CD4-positive, alpha-beta T cell (primary cell): ENCODE data around the gene SLC35F1. TPM values are rescaled to one million over a fixed set of nuclear protein-coding genes. Genes with fewer than 3 reads are reported as not detected.

Experiments used
- ATAC-seq: fragments of 200-7000 bp; cut with Tn5 transposase; one replicate; pipeline ENCODE4 v1.10.0; 2022; ENCODE audit warnings: mild to moderate bottlenecking; ENCODE audit not compliant: poor library complexity
- CTCF ChIA-PET: fragments of 350-600 bp; sonication (Branson Sonifier 250); formaldehyde crosslinking; loops from one replicate; lab custom pipeline; 2021; ENCODE audit warnings: antibody characterized with exemption, inconsistent platforms; lab: Charles Lee
- POLR2A ChIA-PET: fragments of 350-600 bp; sonication (Branson Sonifier 250); formaldehyde crosslinking; loops from one replicate; lab custom pipeline; 2021; ENCODE audit warnings: antibody characterized with exemption, inconsistent platforms; lab: Charles Lee
- DNase-seq, 14 experiments: peaks; one replicate each; pipeline ENCODE4 v3.0.0-alpha.2; 2013 to 2020; ENCODE audit warnings: mixed read lengths in 2 of 14
- H3K27ac ChIP-seq, 2 donors: one replicate each; pipeline versions ENCODE4 v1.5.1 to v1.7.0; 2013; ENCODE audit warnings: low read length in 2 of 2, low read depth in 1 of 2, mild to moderate bottlenecking in 1 of 2
- H3K27me3 ChIP-seq, 2 experiments: 1 replicate in 1 of 2; 2 replicates in 1 of 2; pipeline versions ENCODE4 v1.6.1 to v1.7.0; 2013; ENCODE audit warnings: low read length in 2 of 2, control low read depth in 1 of 2, mild to moderate bottlenecking in 1 of 2, moderate library complexity in 1 of 2; ENCODE audit not compliant: insufficient read depth in 2 of 2, control insufficient read depth in 1 of 2
- H3K36me3 ChIP-seq: one replicate; pipeline ENCODE4 v1.6.1; 2013; ENCODE audit warnings: low read length, control low read depth; ENCODE audit not compliant: insufficient read depth
- H3K4me1 ChIP-seq: one replicate; pipeline ENCODE4 v1.6.1; 2013; ENCODE audit warnings: low read length, control low read depth; ENCODE audit not compliant: insufficient read depth
- H3K4me3 ChIP-seq: one replicate; pipeline ENCODE4 v1.5.1; 2013; ENCODE audit warnings: mild to moderate bottlenecking, low read length, moderate library complexity
- H3K9me3 ChIP-seq, 2 experiments: 1 replicate in 1 of 2; 2 replicates in 1 of 2; pipeline versions ENCODE4 v1.6.1 to v1.7.0; 2013; ENCODE audit warnings: low read length in 2 of 2, mild to moderate bottlenecking in 2 of 2, control low read depth in 1 of 2, moderate library complexity in 1 of 2; ENCODE audit not compliant: control insufficient read depth in 1 of 2, insufficient read depth in 1 of 2
- H3K27ac Mint-ChIP-seq: one replicate; pipeline ENCODE4 v1.8.0; 2020; ENCODE audit warnings: mixed read lengths
- H3K27me3 Mint-ChIP-seq: one replicate; pipeline ENCODE4 v1.8.0; 2021; ENCODE audit warnings: mixed read lengths
- H3K36me3 Mint-ChIP-seq: one replicate; pipeline ENCODE4 v1.8.0; 2021; ENCODE audit warnings: low read depth, mixed read lengths
- H3K4me1 Mint-ChIP-seq: one replicate; pipeline ENCODE4 v1.8.0; 2021; ENCODE audit warnings: low read depth, mixed read lengths
- H3K4me3 Mint-ChIP-seq: one replicate; pipeline ENCODE4 v1.8.0; 2020; ENCODE audit warnings: mild to moderate bottlenecking, mixed read lengths
- H3K9me3 Mint-ChIP-seq: one replicate; pipeline ENCODE4 v1.8.0; 2020; ENCODE audit warnings: mixed read lengths
- CTCF ChIP-seq: fragments of 200-600 bp; IDR thresholded peaks from one replicate; pipeline ENCODE4 v1.8.0; 2022; ENCODE audit warnings: antibody characterized with exemption, mild to moderate bottlenecking
- intact Hi-C, 2 experiments: fragments of 100-400 bp; cut with DNase I in 1 of 2; cut with micrococcal nuclease in 1 of 2; formaldehyde crosslinking; loops; one replicate each; pipeline versions ENCODE4 v1.15.1 to v1.9.0; 2023 to 2025; cut with DNase I, micrococcal nuclease
- total RNA-seq, 174 experiments: library from RNA in 2 of 174; stranded (reverse) in 2 of 174; gene quantifications; one replicate each; pipeline ENCODE4 v1.2.3 and lab custom pipeline; 2021 to 2026

Gene SLC35F1
- total RNA-seq, 2 experiments from 2014 or later: not detected

- H3K27me3 ChIP-seq: no peaks in the 10 kb centered on the region
- Mint-ChIP-seq H3K4me3 (no peak overlapping the region), H3K27me3 (peaks cover 5% of the 10 kb centered on the region), H3K4me1 (no peaks in the 10 kb centered on the region), H3K9me3 (no peaks in the 10 kb centered on the region), H3K27ac (no peak overlapping the region), H3K36me3 (no peaks in the 10 kb centered on the region)
- TF ChIP-seq CTCF: no peak
- CTCF ChIA-PET: no interaction called here
- no peaks in the 10 kb centered on the region for H3K4me1 ChIP-seq
- no peak for DNase-seq
- no peak overlapping the region for H3K27ac ChIP-seq
- no peak for ATAC-seq
- H3K9me3 ChIP-seq: no peaks in the 10 kb centered on the region
- H3K4me3 ChIP-seq: no peak overlapping the region
- POLR2A ChIA-PET: no interaction called here
- H3K36me3 ChIP-seq: no peaks in the 10 kb centered on the region
- intact Hi-C loops: no loop called here
These were observed 410.8 kb downstream of the SLC35F1 start for GRCh38 chr6:118317581-118318563.

- ChIA-PET CTCF (no interaction called here), POLR2A (no interaction called here)
- Histone ChIP-seq H3K27ac (no peak overlapping the region), H3K4me3 (no peak overlapping the region), H3K9me3 (no peaks in the 10 kb centered on the region), H3K4me1 (no peaks in the 10 kb centered on the region), H3K27me3 (no peaks in the 10 kb centered on the region), H3K36me3 (no peaks in the 10 kb centered on the region)
- intact Hi-C loops: no loop called here
- Mint-ChIP-seq H3K4me1 (no peaks in the 10 kb centered on the region), H3K4me3 (no peak overlapping the region), H3K36me3 (no peaks in the 10 kb centered on the region), H3K9me3 (no peaks in the 10 kb centered on the region), H3K27ac (no peak overlapping the region), H3K27me3 (peaks cover 5% of the 10 kb centered on the region)
- no peak for TF ChIP-seq CTCF
- DNase-seq: no peak
- no peak for ATAC-seq
These were observed 411.6 kb downstream of the SLC35F1 start for GRCh38 chr6:118318648-118319047.

- Histone ChIP-seq H3K36me3 (no peaks in the 10 kb centered on the region), H3K9me3 (no peaks in the 10 kb centered on the region), H3K4me3 (no peak overlapping the region), H3K27me3 (no peaks in the 10 kb centered on the region), H3K27ac (no peak overlapping the region), H3K4me1 (no peaks in the 10 kb centered on the region)
- no peaks in the 10 kb centered on the region for H3K9me3 Mint-ChIP-seq
- ChIA-PET CTCF (no interaction called here), POLR2A (no interaction called here)
- DNase-seq (no peak), ATAC-seq (no peak)
- H3K4me3 Mint-ChIP-seq: no peak overlapping the region
- no peak overlapping the region for H3K27ac Mint-ChIP-seq
- no peaks in the 10 kb centered on the region for H3K4me1 Mint-ChIP-seq
- peaks cover 5% of the 10 kb centered on the region for H3K27me3 Mint-ChIP-seq
- H3K36me3 Mint-ChIP-seq: no peaks in the 10 kb centered on the region
- intact Hi-C loops: no loop called here
- no peak for TF ChIP-seq CTCF
These were observed 412.4 kb downstream of the SLC35F1 start for GRCh38 chr6:118319416-118319815.
